ENCODE results near the gene GPR6.

GPR6 gene

DNA sequence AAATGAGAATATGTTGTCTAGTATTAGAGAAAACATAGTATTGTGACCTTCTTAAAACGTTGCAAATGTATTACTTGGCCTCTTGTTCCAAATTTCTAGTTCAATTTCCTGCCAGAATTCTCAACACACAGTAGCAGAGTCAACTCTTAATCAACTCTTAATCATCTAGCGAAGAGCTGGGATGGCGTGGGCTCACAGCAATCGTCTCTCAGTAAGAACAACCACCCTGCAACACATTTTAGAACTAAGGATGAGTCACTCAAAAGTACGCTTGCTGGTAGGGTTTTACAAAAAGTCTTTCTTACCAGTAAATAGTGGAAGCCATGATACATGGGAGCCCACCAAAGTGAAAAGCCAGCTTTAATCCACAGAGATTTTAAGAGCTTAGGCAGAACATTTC lies 24.6 kb downstream of the GPR6 start:
- Histone ChIP-seq H4K20me1 (ENCODE audit: control insufficient read depth, insufficient read depth, low read depth, low read length) (no peaks in the 10 kb centered on the region), H3K9me2 (replicated peaks; ENCODE audit: control insufficient read depth, low read length) (no peaks in the 10 kb centered on the region), H3K9me3 (ENCODE audit: control insufficient read depth, insufficient read depth, low read length) (no peaks in the 10 kb centered on the region), H3K36me3 (ENCODE audit: control insufficient read depth, low read length) (no peaks in the 10 kb centered on the region), H3K4me3 (ENCODE audit: low read length) (no peak overlapping the region), H3K79me2 (ENCODE audit: control insufficient read depth, low read length) (no peaks in the 10 kb centered on the region), H3K27ac (ENCODE audit: low read depth, low read length) (no peak overlapping the region), H3K4me2 (ENCODE audit: low read length) (no peak overlapping the region), H3F3A (ENCODE audit: control insufficient read depth, insufficient read depth) (no peaks in the 10 kb centered on the region), H3K27me3 (ENCODE audit: control insufficient read depth, low read length) (peaks cover 5% of the 10 kb centered on the region; the same call in 1 of the 2 replicates), H3K4me1 (ENCODE audit: control insufficient read depth, low read length) (no peaks in the 10 kb centered on the region)
- TF ChIP-seq EZH2phosphoT487 (IDR thresholded peaks at IDR 0.05; ENCODE audit: borderline replicate concordance, low read length), result no peak
- TF ChIP-seq, protein P1, sequence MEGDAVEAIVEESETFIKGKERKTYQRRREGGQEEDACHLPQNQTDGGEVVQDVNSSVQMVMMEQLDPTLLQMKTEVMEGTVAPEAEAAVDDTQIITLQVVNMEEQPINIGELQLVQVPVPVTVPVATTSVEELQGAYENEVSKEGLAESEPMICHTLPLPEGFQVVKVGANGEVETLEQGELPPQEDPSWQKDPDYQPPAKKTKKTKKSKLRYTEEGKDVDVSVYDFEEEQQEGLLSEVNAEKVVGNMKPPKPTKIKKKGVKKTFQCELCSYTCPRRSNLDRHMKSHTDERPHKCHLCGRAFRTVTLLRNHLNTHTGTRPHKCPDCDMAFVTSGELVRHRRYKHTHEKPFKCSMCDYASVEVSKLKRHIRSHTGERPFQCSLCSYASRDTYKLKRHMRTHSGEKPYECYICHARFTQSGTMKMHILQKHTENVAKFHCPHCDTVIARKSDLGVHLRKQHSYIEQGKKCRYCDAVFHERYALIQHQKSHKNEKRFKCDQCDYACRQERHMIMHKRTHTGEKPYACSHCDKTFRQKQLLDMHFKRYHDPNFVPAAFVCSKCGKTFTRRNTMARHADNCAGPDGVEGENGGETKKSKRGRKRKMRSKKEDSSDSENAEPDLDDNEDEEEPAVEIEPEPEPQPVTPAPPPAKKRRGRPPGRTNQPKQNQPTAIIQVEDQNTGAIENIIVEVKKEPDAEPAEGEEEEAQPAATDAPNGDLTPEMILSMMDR (IDR thresholded peaks at IDR 0.05; ENCODE audit: low read depth, low read length, poor library complexity, severe bottlenecking), result no peak

DNA sequence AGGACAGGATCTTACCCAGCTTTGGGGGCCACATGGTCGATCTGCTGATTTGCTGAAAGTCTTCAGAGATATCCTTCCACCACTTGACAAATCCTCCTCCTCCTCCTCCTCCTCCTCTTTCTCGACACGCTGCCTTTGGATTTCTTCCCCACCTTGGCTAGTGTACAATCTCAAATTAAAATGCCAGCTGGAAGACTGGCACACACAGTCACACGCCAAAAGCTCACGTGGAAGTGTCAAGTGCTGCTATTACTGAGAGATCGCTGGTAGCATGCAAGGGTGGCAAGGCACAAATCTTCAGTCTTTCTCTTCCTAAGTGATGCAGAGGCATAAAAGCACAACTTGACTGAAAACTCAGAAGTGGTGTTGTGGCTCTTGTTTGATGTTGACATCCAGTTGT lies 35.3 kb downstream of the GPR6 start:
- Histone ChIP-seq H3K4me3 (ENCODE audit: low read length) (no peak overlapping the region), H3K4me2 (ENCODE audit: low read length) (no peak overlapping the region), H3K79me2 (ENCODE audit: control insufficient read depth, low read length) (no peaks in the 10 kb centered on the region), H4K20me1 (ENCODE audit: control insufficient read depth, insufficient read depth, low read depth, low read length) (no peaks in the 10 kb centered on the region), H3K27ac (ENCODE audit: low read depth, low read length) (no peak overlapping the region), H3K9me3 (ENCODE audit: control insufficient read depth, insufficient read depth, low read length) (no peaks in the 10 kb centered on the region), H3K27me3 (ENCODE audit: control insufficient read depth, low read length) (no peaks in the 10 kb centered on the region; the same call in 1 of the 2 replicates), H3F3A (ENCODE audit: control insufficient read depth, insufficient read depth) (no peaks in the 10 kb centered on the region), H3K4me1 (ENCODE audit: control insufficient read depth, low read length) (no peaks in the 10 kb centered on the region), H3K36me3 (ENCODE audit: control insufficient read depth, low read length) (no peaks in the 10 kb centered on the region), H3K9me2 (replicated peaks; ENCODE audit: control insufficient read depth, low read length) (no peaks in the 10 kb centered on the region)
- TF ChIP-seq EZH2phosphoT487 (IDR thresholded peaks at IDR 0.05; ENCODE audit: borderline replicate concordance, low read length), result no peak

DNA sequence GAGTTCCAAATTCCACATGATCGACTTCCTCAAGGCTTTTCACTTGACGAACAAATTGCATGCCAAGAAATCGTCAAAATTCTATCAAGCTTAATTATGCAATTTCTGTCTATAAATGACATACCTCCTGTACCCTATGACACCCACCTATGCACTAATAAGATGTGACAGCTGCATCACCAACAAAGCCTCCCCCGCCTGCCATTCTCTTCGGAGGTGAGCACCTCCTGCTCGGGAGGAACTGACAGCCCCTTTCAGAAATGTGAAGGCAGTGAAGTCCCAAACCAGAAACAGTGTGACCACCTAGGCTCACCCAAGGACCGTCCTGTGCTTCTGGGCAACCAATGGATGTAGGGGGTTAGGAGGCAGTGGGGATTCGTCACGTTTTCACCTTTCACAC lies 37.1 kb downstream of the GPR6 start:
- Histone ChIP-seq H3F3A (ENCODE audit: control insufficient read depth, insufficient read depth) (no peaks in the 10 kb centered on the region), H3K9me3 (ENCODE audit: control insufficient read depth, insufficient read depth, low read length) (no peaks in the 10 kb centered on the region), H3K9me2 (replicated peaks; ENCODE audit: control insufficient read depth, low read length) (no peaks in the 10 kb centered on the region), H3K4me2 (ENCODE audit: low read length) (no peak overlapping the region), H3K27ac (ENCODE audit: low read depth, low read length) (no peak overlapping the region), H3K27me3 (ENCODE audit: control insufficient read depth, low read length) (no peaks in the 10 kb centered on the region; the same call in 1 of the 2 replicates), H3K4me3 (ENCODE audit: low read length) (no peak overlapping the region), H3K4me1 (ENCODE audit: control insufficient read depth, low read length) (no peaks in the 10 kb centered on the region), H3K36me3 (ENCODE audit: control insufficient read depth, low read length) (no peaks in the 10 kb centered on the region), H3K79me2 (ENCODE audit: control insufficient read depth, low read length) (no peaks in the 10 kb centered on the region), H4K20me1 (ENCODE audit: control insufficient read depth, insufficient read depth, low read depth, low read length) (no peaks in the 10 kb centered on the region)
- TF ChIP-seq EZH2phosphoT487 (IDR thresholded peaks at IDR 0.05; ENCODE audit: borderline replicate concordance, low read length), result no peak

DNA sequence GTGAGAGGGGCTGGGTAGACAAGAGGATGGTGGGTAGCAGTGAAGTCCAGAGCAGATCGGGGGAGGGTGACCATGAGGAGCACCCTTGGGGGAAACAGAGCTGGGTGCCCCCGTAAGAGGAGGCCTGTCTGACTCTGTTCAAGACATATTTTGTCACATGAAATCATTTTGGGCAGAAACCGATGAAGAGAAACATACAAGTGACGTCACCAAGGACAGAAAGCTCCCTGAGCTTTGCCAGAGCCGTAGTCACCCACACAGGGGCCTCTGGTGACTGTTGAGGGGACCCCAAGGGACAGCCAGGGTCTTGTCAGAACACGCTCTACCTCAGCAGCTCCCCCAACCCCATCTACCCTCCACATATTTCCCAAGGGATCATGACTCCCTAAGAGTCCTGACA lies 39.2 kb downstream of the GPR6 start:
- Histone ChIP-seq H3K36me3 (ENCODE audit: control insufficient read depth, low read length) (no peaks in the 10 kb centered on the region), H3K27me3 (ENCODE audit: control insufficient read depth, low read length) (no peaks in the 10 kb centered on the region; the same call in 1 of the 2 replicates), H4K20me1 (ENCODE audit: control insufficient read depth, insufficient read depth, low read depth, low read length) (no peaks in the 10 kb centered on the region), H3K4me2 (ENCODE audit: low read length) (no peak overlapping the region), H3K4me3 (ENCODE audit: low read length) (no peak overlapping the region), H3K79me2 (ENCODE audit: control insufficient read depth, low read length) (no peaks in the 10 kb centered on the region), H3K27ac (ENCODE audit: low read depth, low read length) (no peak overlapping the region), H3K4me1 (ENCODE audit: control insufficient read depth, low read length) (no peaks in the 10 kb centered on the region), H3K9me2 (replicated peaks; ENCODE audit: control insufficient read depth, low read length) (no peaks in the 10 kb centered on the region), H3K9me3 (ENCODE audit: control insufficient read depth, insufficient read depth, low read length) (no peaks in the 10 kb centered on the region), H3F3A (ENCODE audit: control insufficient read depth, insufficient read depth) (no peaks in the 10 kb centered on the region)
- no peak for TF ChIP-seq EZH2phosphoT487 (IDR thresholded peaks at IDR 0.05; ENCODE audit: borderline replicate concordance, low read length)
- TF ChIP-seq, protein P1 (IDR thresholded peaks at IDR 0.05; ENCODE audit: low read depth, low read length, poor library complexity, severe bottlenecking), result no peak
